MCF 10A (cell line): Measurements from ENCODE around the gene STK11. TPM values are rescaled to one million over a fixed set of nuclear protein-coding genes. Genes with fewer than 3 reads are reported as not detected.
A peak's percentile ranks its signal among the peaks of the same experiment; 100 is the strongest.

Source experiments
- BruUV-seq: library from RNA; stranded (reverse); fragments of 400-500 nt; replicated peaks from 2 replicates; lab custom pipeline; 2021; lab: Mats Ljungman, UMichigan
- CTCF ChIA-PET: fragments of 300-600 bp; sonication (Branson Sonifier 250); formaldehyde crosslinking; extraction: SDS; loops from one replicate; lab custom pipeline; 2021; ENCODE audit warnings: antibody characterized with exemption, inconsistent platforms; lab: Yijun Ruan, JAX
- POLR2A ChIA-PET: fragments of 300-600, 350-650 bp; sonication (Branson Sonifier 250); formaldehyde crosslinking; extraction: SDS; loops from one replicate; lab custom pipeline; 2020; ENCODE audit warnings: antibody characterized with exemption, inconsistent platforms; lab: Yijun Ruan, JAX
- DNase-seq: peaks from one replicate; pipeline ENCODE4 v3.0.0-alpha.2; 2018; ENCODE audit not compliant: unreplicated experiment
- H3K27ac Mint-ChIP-seq: one replicate; pipeline ENCODE4 v1.8.0; 2022; ENCODE audit warnings: mild to moderate bottlenecking, low read depth, mixed read lengths; ENCODE audit not compliant: unreplicated experiment
- H3K27me3 Mint-ChIP-seq: one replicate; pipeline ENCODE4 v1.8.0; 2022; ENCODE audit warnings: mixed read lengths; ENCODE audit not compliant: insufficient read depth, unreplicated experiment
- H3K36me3 Mint-ChIP-seq: one replicate; pipeline ENCODE4 v1.8.0; 2022; ENCODE audit warnings: mild to moderate bottlenecking, moderate library complexity, mixed read lengths; ENCODE audit not compliant: insufficient read depth, unreplicated experiment
- H3K4me1 Mint-ChIP-seq: one replicate; pipeline ENCODE4 v1.8.0; 2022; ENCODE audit warnings: mixed read lengths; ENCODE audit not compliant: insufficient read depth, unreplicated experiment
- H3K4me3 Mint-ChIP-seq: one replicate; pipeline ENCODE4 v1.8.0; 2022; ENCODE audit warnings: mild to moderate bottlenecking, moderate library complexity, mixed read lengths; ENCODE audit not compliant: unreplicated experiment
- H3K9me3 Mint-ChIP-seq: one replicate; pipeline ENCODE4 v1.8.0; 2022; ENCODE audit warnings: mixed read lengths; ENCODE audit not compliant: unreplicated experiment
- CTCF ChIP-seq: fragments of 200-600 bp; IDR thresholded peaks from one replicate; pipeline ENCODE4 v1.8.0; 2022; ENCODE audit warnings: antibody characterized with exemption, mild to moderate bottlenecking; ENCODE audit not compliant: unreplicated experiment
- intact Hi-C: fragments of 100-400 bp; cut with micrococcal nuclease; formaldehyde crosslinking; loops from 2 replicates; pipeline ENCODE4 v1.14.1; 2022
- total RNA-seq: library from RNA; stranded (reverse); gene quantifications from 2 replicates; pipeline ENCODE4 v1.2.3, GENCODE V29; 2022

The STK11 gene
- total RNA-seq, 1 experiment from 2014 or later = 65.6 TPM

GRCh38 chr19:1274081-1274851 lies 68.7 kb downstream of the STK11 start:
- peak overlapping the region; percentile 77 for H3K4me3 Mint-ChIP-seq
- BruUV-seq = no TSS peak
- CTCF ChIA-PET = interaction anchor here (0.6 to 1.9 kb wide), 6 partner anchors 30 to 180 kb away, joined by 3 to 20 read pairs (median 3); no protein-coding TSS in a partner anchor

GRCh38 chr19:1274852-1275259 lies 69.3 kb downstream of the STK11 start:
- peak overlapping the region; percentile 77 for H3K4me3 Mint-ChIP-seq
- TF ChIP-seq CTCF = no peak

More at GRCh38 chr19:1274081-1274851, 68.7 kb downstream of the STK11 start:
- Mint-ChIP-seq H3K36me3 (peaks cover 75% of the 10 kb centered on the region), H3K4me1 (peaks cover 13% of the 10 kb centered on the region), H3K27me3 (no peaks in the 10 kb centered on the region), H3K27ac (no peak overlapping the region), H3K9me3 (no peaks in the 10 kb centered on the region)
- no peak for TF ChIP-seq CTCF
- POLR2A ChIA-PET = interaction anchor here (0.6 to 2.9 kb wide), 12 partner anchors 8 to 699 kb away, joined by 3 to 21 read pairs (median 3); partner anchors contain the start of gene ATP5F1D
- intact Hi-C loops = loop anchor here (10.0 kb wide), 1 partner anchor 111 kb away; the partner anchor contains the start of gene NDUFS7
- DNase-seq = no peak

GRCh38 chr19:1275260-1275975 lies 69.8 kb downstream of the STK11 start, which contains the start of gene FAM174C:
TSS of gene FAM174C (plus strand) at chr19:1275530. CDS start at chr19:1275550, 20 bp downstream.
- peak; percentile 98 for DNase-seq
- TSS peak; percentile 34 for BruUV-seq
- POLR2A ChIA-PET = interaction anchor here (0.6 to 1.9 kb wide), 24 partner anchors 9 to 784 kb away, joined by 3 to 21 read pairs (median 4); partner anchors contain the start of gene ATP5F1D
- Mint-ChIP-seq H3K9me3 (no peaks in the 10 kb centered on the region), H3K36me3 (peaks cover 74% of the 10 kb centered on the region), H3K27ac (peak within 1 kb of the TSS; percentile 88), H3K4me3 (peak within 1 kb of the TSS; percentile 77), H3K4me1 (peaks cover 19% of the 10 kb centered on the region), H3K27me3 (no peaks in the 10 kb centered on the region)
- CTCF ChIA-PET = no interaction called here
- no peak for TF ChIP-seq CTCF
- intact Hi-C loops = loop anchor here (5.0 to 10.0 kb wide), 2 partner anchors 109 to 237 kb away; partner anchors contain the start of genes ADAMTSL5 and NDUFS7

More at GRCh38 chr19:1274852-1275259, 69.3 kb downstream of the STK11 start:
- ChIA-PET POLR2A (interaction anchor here (0.6 to 1.9 kb wide), 25 partner anchors 9 to 785 kb away, joined by 3 to 21 read pairs (median 4); partner anchors contain the start of gene ATP5F1D), CTCF (interaction anchor here (0.6 to 1.9 kb wide), 3 partner anchors 31 to 180 kb away, joined by 3 to 20 read pairs (median 3); no protein-coding TSS in a partner anchor)
- H3K9me3 Mint-ChIP-seq = no peaks in the 10 kb centered on the region
- no peak for DNase-seq
- intact Hi-C loops = loop anchor here (5.0 to 10.0 kb wide), 2 partner anchors 110 to 237 kb away; partner anchors contain the start of genes ADAMTSL5 and NDUFS7
- no peaks in the 10 kb centered on the region for H3K27me3 Mint-ChIP-seq
- no TSS peak for BruUV-seq
- H3K4me1 Mint-ChIP-seq = peaks cover 14% of the 10 kb centered on the region
- H3K27ac Mint-ChIP-seq = no peak overlapping the region
- peaks cover 75% of the 10 kb centered on the region for H3K36me3 Mint-ChIP-seq
